ENCODE measurements around the gene PDE1C. TPM values are rescaled to one million over a fixed set of nuclear protein-coding genes. Genes with fewer than 3 reads are reported as not detected.

PDE1C gene
- total RNA-seq, 2 donors from 2014 or later = 0.26 to 0.60 TPM

DNA sequence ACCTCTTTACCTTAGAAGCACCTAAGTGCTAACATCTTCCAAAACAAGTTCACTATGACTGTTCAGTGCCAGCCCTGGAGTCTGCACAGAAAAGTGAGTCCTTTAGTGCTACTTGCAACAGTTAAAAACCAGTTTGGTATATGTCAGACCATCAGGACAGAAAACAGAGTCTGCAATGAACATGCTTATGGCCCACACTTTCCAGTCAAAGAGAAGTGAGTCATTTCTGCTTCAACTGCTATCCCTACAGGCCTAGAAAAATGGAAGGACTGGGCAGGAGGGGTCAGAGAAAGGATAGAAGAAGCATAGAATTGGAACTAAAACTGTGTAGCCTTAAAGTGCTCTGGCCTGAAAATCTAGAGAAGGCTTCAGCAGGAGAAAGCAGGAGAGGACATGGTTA is 108.0 kb downstream of the PDE1C start:
- H3K9me3 ChIP-seq (ENCODE audit: control insufficient read depth, low read length) = peaks cover 8% of the 10 kb centered on the region
- Mint-ChIP-seq H3K4me3 (no peak overlapping the region), H3K36me3 (ENCODE audit: low read depth) (no peaks in the 10 kb centered on the region), H3K27me3 (ENCODE audit: insufficient read depth) (peaks cover 18% of the 10 kb centered on the region), H3K9me3 (peaks cover 39% of the 10 kb centered on the region), H3K27ac (no peak overlapping the region), H3K4me1 (peaks cover 2% of the 10 kb centered on the region)
- no peak overlapping the region for H3K9ac ChIP-seq (ENCODE audit: extremely low read depth, low read length, poor library complexity, severe bottlenecking)
- TF ChIP-seq, protein P1, sequence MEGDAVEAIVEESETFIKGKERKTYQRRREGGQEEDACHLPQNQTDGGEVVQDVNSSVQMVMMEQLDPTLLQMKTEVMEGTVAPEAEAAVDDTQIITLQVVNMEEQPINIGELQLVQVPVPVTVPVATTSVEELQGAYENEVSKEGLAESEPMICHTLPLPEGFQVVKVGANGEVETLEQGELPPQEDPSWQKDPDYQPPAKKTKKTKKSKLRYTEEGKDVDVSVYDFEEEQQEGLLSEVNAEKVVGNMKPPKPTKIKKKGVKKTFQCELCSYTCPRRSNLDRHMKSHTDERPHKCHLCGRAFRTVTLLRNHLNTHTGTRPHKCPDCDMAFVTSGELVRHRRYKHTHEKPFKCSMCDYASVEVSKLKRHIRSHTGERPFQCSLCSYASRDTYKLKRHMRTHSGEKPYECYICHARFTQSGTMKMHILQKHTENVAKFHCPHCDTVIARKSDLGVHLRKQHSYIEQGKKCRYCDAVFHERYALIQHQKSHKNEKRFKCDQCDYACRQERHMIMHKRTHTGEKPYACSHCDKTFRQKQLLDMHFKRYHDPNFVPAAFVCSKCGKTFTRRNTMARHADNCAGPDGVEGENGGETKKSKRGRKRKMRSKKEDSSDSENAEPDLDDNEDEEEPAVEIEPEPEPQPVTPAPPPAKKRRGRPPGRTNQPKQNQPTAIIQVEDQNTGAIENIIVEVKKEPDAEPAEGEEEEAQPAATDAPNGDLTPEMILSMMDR (conservative IDR thresholded peaks at IDR 0.05) = no peak
- no peak for DNase-seq
- no peaks in the 10 kb centered on the region for H3K36me3 ChIP-seq (ENCODE audit: control insufficient read depth, insufficient read depth, low read length)
- no peaks in the 10 kb centered on the region for H3K4me1 ChIP-seq (ENCODE audit: control insufficient read depth, insufficient read depth, low read length)
- no peaks in the 10 kb centered on the region for H3K27me3 ChIP-seq (ENCODE audit: control insufficient read depth, insufficient read depth, low read length, poor library complexity, severe bottlenecking)
- H3K27ac ChIP-seq (ENCODE audit: low read depth, low read length) = no peak overlapping the region
- no peak overlapping the region for H3K4me3 ChIP-seq (ENCODE audit: low read length)

DNA sequence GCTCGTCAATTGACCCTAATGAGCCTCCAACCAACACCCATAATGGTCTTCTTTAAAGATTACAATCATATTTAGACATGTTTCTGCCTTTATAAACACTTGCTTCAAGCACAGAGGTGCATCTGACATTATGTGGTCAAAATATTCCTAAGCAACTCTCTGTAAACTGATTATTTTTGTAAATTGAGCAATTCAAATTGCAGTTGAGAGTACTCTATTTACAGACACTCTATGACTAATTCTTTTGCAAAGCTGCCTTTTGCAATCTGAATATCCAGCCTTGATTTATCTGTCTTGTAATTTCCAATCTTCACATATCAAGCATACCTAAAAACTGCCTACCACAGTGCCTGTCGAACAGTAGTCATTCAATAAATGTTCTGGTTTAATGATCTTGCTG is 112.0 kb downstream of the PDE1C start:
- no peak overlapping the region for H3K27ac ChIP-seq (ENCODE audit: low read depth, low read length)
- 93% methylated on average over 2 of the region's 2 CpGs; no CpG with 5 or more reads in 1 of the 2 experiments for WGBS, 2 experiments (ENCODE audit: insufficient coverage in 1 of 2, insufficient read length in 1 of 2)

GRCh38 chr7:31957756-31958155 is 112.5 kb downstream of the PDE1C start:
- H3K4me1 ChIP-seq (ENCODE audit: control insufficient read depth, insufficient read depth, low read length) = no peaks in the 10 kb centered on the region
- TF ChIP-seq, protein P1 (conservative IDR thresholded peaks at IDR 0.05) = no peak
- H3K27me3 ChIP-seq (ENCODE audit: control insufficient read depth, insufficient read depth, low read length, poor library complexity, severe bottlenecking) = no peaks in the 10 kb centered on the region
- H3K27ac Mint-ChIP-seq = no peak overlapping the region
- no peak overlapping the region for H3K4me3 ChIP-seq (ENCODE audit: low read length)
- no peak overlapping the region for H3K9ac ChIP-seq (ENCODE audit: extremely low read depth, low read length, poor library complexity, severe bottlenecking)
- no peak overlapping the region for H3K4me3 Mint-ChIP-seq
- peaks cover 8% of the 10 kb centered on the region for H3K27me3 Mint-ChIP-seq (ENCODE audit: insufficient read depth)
- no peak for DNase-seq
- peaks cover 5% of the 10 kb centered on the region for H3K4me1 Mint-ChIP-seq
- H3K9me3 Mint-ChIP-seq = peaks cover 1% of the 10 kb centered on the region
- WGBS, 2 experiments (ENCODE audit: insufficient coverage in 1 of 2, insufficient read length in 1 of 2) = 86 to 100% methylated on average over 1 to 2 of the region's 2 CpGs
- no peaks in the 10 kb centered on the region for H3K36me3 Mint-ChIP-seq (ENCODE audit: low read depth)
- H3K27ac ChIP-seq (ENCODE audit: low read depth, low read length) = no peak overlapping the region
- H3K9me3 ChIP-seq (ENCODE audit: control insufficient read depth, low read length) = no peaks in the 10 kb centered on the region
- no peaks in the 10 kb centered on the region for H3K36me3 ChIP-seq (ENCODE audit: control insufficient read depth, insufficient read depth, low read length)

More for the DNA sequence above, 112.0 kb downstream of the PDE1C start:
- H3K9me3 ChIP-seq (ENCODE audit: control insufficient read depth, low read length) = no peaks in the 10 kb centered on the region
- no peaks in the 10 kb centered on the region for H3K27me3 ChIP-seq (ENCODE audit: control insufficient read depth, insufficient read depth, low read length, poor library complexity, severe bottlenecking)
- Mint-ChIP-seq H3K4me3 (no peak overlapping the region), H3K9me3 (peaks cover 1% of the 10 kb centered on the region), H3K27ac (no peak overlapping the region), H3K36me3 (ENCODE audit: low read depth) (no peaks in the 10 kb centered on the region), H3K27me3 (ENCODE audit: insufficient read depth) (peaks cover 8% of the 10 kb centered on the region), H3K4me1 (peaks cover 5% of the 10 kb centered on the region)
- TF ChIP-seq, protein P1 (conservative IDR thresholded peaks at IDR 0.05) = no peak
- H3K4me3 ChIP-seq (ENCODE audit: low read length) = no peak overlapping the region
- H3K4me1 ChIP-seq (ENCODE audit: control insufficient read depth, insufficient read depth, low read length) = no peaks in the 10 kb centered on the region
- no peak overlapping the region for H3K9ac ChIP-seq (ENCODE audit: extremely low read depth, low read length, poor library complexity, severe bottlenecking)
- no peak for DNase-seq
- H3K36me3 ChIP-seq (ENCODE audit: control insufficient read depth, insufficient read depth, low read length) = no peaks in the 10 kb centered on the region

Measured in endodermal cell (in vitro differentiated cells).